ENCODE results near the gene NANOS3. TPM values are rescaled to one million over a fixed set of nuclear protein-coding genes. Genes with fewer than 3 reads are reported as not detected.
"Not testable (repeated sequence)": the region's sequence is repeated elsewhere in the genome, so short reads cannot be mapped to it uniquely, and the experiment has no call there.

The NANOS3 gene
- total RNA-seq, 3 donors from 2014 or later, result not detected

GRCh38 chr19:13848798-13849676 lies 27.9 kb upstream of the NANOS3 start:
- TF ChIP-seq POLR2AphosphoS5 (IDR thresholded peaks at IDR 0.05), result no peak
- TF ChIP-seq CTCF (IDR thresholded peaks at IDR 0.05), result no peak
- TF ChIP-seq POLR2A (IDR thresholded peaks at IDR 0.05), result no peak
- intact Hi-C loops (cut with DNase I; ENCODE audit: low total_unique reads), result no loop called here
- Histone ChIP-seq H3K4me3 (no peak overlapping the region), H3K27ac (peak overlapping the region; percentile 100), H3K36me3 (no peaks in the 10 kb centered on the region), H3K4me1 (peaks cover 17 to 23% of the 10 kb centered on the region in 2 donors), H3K9me3 (no peaks in the 10 kb centered on the region), H3K27me3 (no peaks in the 10 kb centered on the region)
- DNase-seq (ENCODE audit: low spot score in 2 of 2), result peak in 1 of 2 donors; percentile 32

- Histone ChIP-seq H3K36me3 (no peaks in the 10 kb centered on the region), H3K27ac (peak overlapping the region; percentile 100), H3K4me1 (peaks cover 16 to 23% of the 10 kb centered on the region in 2 donors), H3K4me3 (peak overlapping the region; percentile 30 to 59 (median 46)), H3K9me3 (no peaks in the 10 kb centered on the region), H3K27me3 (no peaks in the 10 kb centered on the region)
- intact Hi-C loops (cut with DNase I; ENCODE audit: low total_unique reads), result no loop called here
- TF ChIP-seq CTCF (IDR thresholded peaks at IDR 0.05) (no peak), POLR2AphosphoS5 (IDR thresholded peaks at IDR 0.05) (peak in 1 of 3 donors; percentile 72), POLR2A (IDR thresholded peaks at IDR 0.05) (no peak)
- DNase-seq (ENCODE audit: low spot score in 2 of 2), result peak; percentile 79 to 86
Measured at GRCh38 chr19:13849991-13850909, 26.7 kb upstream of the NANOS3 start.

- Histone ChIP-seq H3K4me3 (peak overlapping the region; percentile 30 to 59 (median 46)), H3K27me3 (no peaks in the 10 kb centered on the region), H3K9me3 (no peaks in the 10 kb centered on the region), H3K27ac (peak overlapping the region; percentile 100), H3K36me3 (no peaks in the 10 kb centered on the region), H3K4me1 (peaks cover 16 to 18% of the 10 kb centered on the region in 2 donors)
- peak; percentile 91 to 96 for DNase-seq (ENCODE audit: low spot score in 2 of 2)
- intact Hi-C loops (cut with DNase I; ENCODE audit: low total_unique reads), result no loop called here
- TF ChIP-seq POLR2A (IDR thresholded peaks at IDR 0.05) (peak; percentile 20), POLR2AphosphoS5 (IDR thresholded peaks at IDR 0.05) (peak; percentile 85 to 95 (median 88)), CTCF (IDR thresholded peaks at IDR 0.05) (no peak)
Measured at GRCh38 chr19:13850910-13851733, 25.8 kb upstream of the NANOS3 start.

- Histone ChIP-seq H3K27ac (peak overlapping the region; percentile 100), H3K4me1 (peaks cover 10 to 12% of the 10 kb centered on the region in 2 donors), H3K4me3 (peak overlapping the region in 1 of 3 donors; percentile 59)
- intact Hi-C loops (cut with DNase I; ENCODE audit: low total_unique reads); H3K9me3 ChIP-seq; H3K27me3 ChIP-seq; DNase-seq (ENCODE audit: low spot score in 2 of 2); H3K36me3 ChIP-seq: not testable (repeated sequence)
Measured at GRCh38 chr19:13851734-13852114, 25.2 kb upstream of the NANOS3 start.

GRCh38 chr19:13852171-13852707 lies 24.7 kb upstream of the NANOS3 start:
- intact Hi-C loops (cut with DNase I; ENCODE audit: low total_unique reads); H3K4me1 ChIP-seq; H3K27me3 ChIP-seq; H3K36me3 ChIP-seq; DNase-seq (ENCODE audit: low spot score in 2 of 2); H3K4me3 ChIP-seq; H3K9me3 ChIP-seq: not testable (repeated sequence)
- peak overlapping the region; percentile 64 to 100 for H3K27ac ChIP-seq
